HepG2 (cell line): ENCODE data around the gene ITGB2. TPM values are rescaled to one million over a fixed set of nuclear protein-coding genes. Genes with fewer than 3 reads are reported as not detected.

ENCODE experiments used
- ARHGAP35 ChIP-seq: sonication (generic); formaldehyde crosslinking; IDR thresholded peaks from 2 replicates; pipeline ENCODE4 v1.9.0; 2022; ENCODE audit warnings: mild to moderate bottlenecking, inconsistent platforms, moderate library complexity, missing genetic modification reagents, borderline replicate concordance
- ARNT2 ChIP-seq: sonication (generic); formaldehyde crosslinking; IDR thresholded peaks from 2 replicates; pipeline ENCODE4 v1.8.0; 2022; ENCODE audit warnings: mild to moderate bottlenecking, low read depth, missing genetic modification reagents, moderate library complexity
- BRF2 ChIP-seq: sonication (generic); formaldehyde crosslinking; IDR thresholded peaks from 2 replicates; pipeline ENCODE4 v1.8.1; 2022; ENCODE audit warnings: mild to moderate bottlenecking, missing genetic modification reagents
- CENPBD1 ChIP-seq: sonication (generic); formaldehyde crosslinking; IDR thresholded peaks from 2 replicates; pipeline ENCODE4 v1.8.0; 2022; ENCODE audit warnings: missing genetic modification reagents, low read depth, mild to moderate bottlenecking, borderline replicate concordance
- FOXO1 ChIP-seq: sonication (generic); formaldehyde crosslinking; IDR thresholded peaks from 2 replicates; pipeline ENCODE4 v1.4.0; 2020; ENCODE audit warnings: missing genetic modification reagents
- JUN ChIP-seq: sonication (generic); formaldehyde crosslinking; IDR thresholded peaks from 2 replicates; pipeline ENCODE4 v1.4.0; 2020; ENCODE audit warnings: mild to moderate bottlenecking, missing genetic modification reagents
- MAFK ChIP-seq, 2 experiments: IDR thresholded peaks in 1 of 2; conservative IDR thresholded peaks in 1 of 2; 2 replicates each; pipeline ENCODE4 v1.6.1; 2011; ENCODE audit warnings: improper control_type of control experiment in 2 of 2, low read length in 2 of 2
- MNT ChIP-seq: fragments of 450-650 bp; IDR thresholded peaks from 2 replicates; pipeline ENCODE4 v1.6.1; 2016
- MYC ChIP-seq: sonication (generic); formaldehyde crosslinking; IDR thresholded peaks from 2 replicates; pipeline ENCODE4 v1.9.0; 2021; ENCODE audit warnings: missing genetic modification reagents, borderline replicate concordance
- NR0B2 ChIP-seq: sonication (generic); formaldehyde crosslinking; IDR thresholded peaks from 2 replicates; pipeline ENCODE4 v1.4.0; 2020; ENCODE audit warnings: mild to moderate bottlenecking, missing genetic modification reagents
- SMARCC2 ChIP-seq: fragments of 450-650 bp; IDR thresholded peaks from 2 replicates; pipeline ENCODE4 v1.6.1; 2017; ENCODE audit warnings: antibody characterized with exemption, mild to moderate bottlenecking
- SP2 ChIP-seq: sonication (generic); formaldehyde crosslinking; IDR thresholded peaks from 2 replicates; pipeline ENCODE4 v1.5.1; 2020; ENCODE audit warnings: mild to moderate bottlenecking, missing genetic modification reagents
- SP5 ChIP-seq: IDR thresholded peaks from 2 replicates; pipeline ENCODE4 v1.6.1; 2016; ENCODE audit warnings: low read depth, borderline replicate concordance
- SRF ChIP-seq: IDR thresholded peaks from 2 replicates; pipeline ENCODE4 v1.6.1; 2011; ENCODE audit warnings: mild to moderate bottlenecking, low read depth, low read length, moderate library complexity
- ZBTB25 ChIP-seq: IDR thresholded peaks from 2 replicates; pipeline ENCODE4 v1.6.1; 2018; ENCODE audit warnings: missing genetic modification reagents
- ZBTB4 ChIP-seq: sonication (generic); formaldehyde crosslinking; IDR thresholded peaks from 2 replicates; pipeline ENCODE4 v1.4.0; 2020; ENCODE audit warnings: missing genetic modification reagents, mild to moderate bottlenecking, borderline replicate concordance
- ZNF121 ChIP-seq: sonication (generic); formaldehyde crosslinking; IDR thresholded peaks from 2 replicates; pipeline ENCODE4 v1.5.0; 2020; ENCODE audit warnings: mild to moderate bottlenecking, missing genetic modification reagents
- ZNF3 ChIP-seq: IDR thresholded peaks from 2 replicates; pipeline ENCODE4 v1.7.0; 2017; ENCODE audit warnings: inconsistent platforms
- ZNF362 ChIP-seq: sonication (generic); formaldehyde crosslinking; IDR thresholded peaks from 2 replicates; pipeline ENCODE4 v1.4.0; 2020; ENCODE audit warnings: missing genetic modification reagents, mild to moderate bottlenecking, borderline replicate concordance
- polyA plus RNA-seq, 8 experiments: library from polyadenylated mRNA; depleted of rRNA in 3 of 8; stranded (reverse) in 7 of 8; unstranded in 1 of 8; fragments of >200 nt; fragmentation: Illumina TruSeq in 4 of 8; extraction: Trizol in 4 of 8; gene quantifications; 2 replicates each; pipeline versions ENCODE4 v1.2.1 to v1.2.3, GENCODE V29; 2011 to 2016; ENCODE audit warnings: low read depth in 4 of 8, missing spikeins in 1 of 8, mixed read lengths in 1 of 8; ENCODE audit not compliant: insufficient read depth in 1 of 8
- total RNA-seq, 5 experiments: library from RNA; depleted of rRNA; stranded (reverse); fragments of >200 nt; fragmentation: Illumina TruSeq; extraction: Trizol; gene quantifications; 2 replicates each; pipeline ENCODE4 v1.2.3, GENCODE V29; 2016; ENCODE audit warnings: low read depth in 1 of 5

The ITGB2 gene
- total and polyA plus RNA-seq, 2 of the 13 experiments (the other 11 are each of a cell fraction or from before 2014, with no cell fraction given) = 4.2 to 18.0 TPM

GRCh38 chr21:44845418-44846223 lies 75.1 kb downstream of the ITGB2 start (continued):
- TF ChIP-seq CENPBD1 (CRISPR knock-in tag) (no peak), NR0B2 (no peak), ZBTB4 (no peak), ZNF3 (CRISPR knock-in tag) (no peak), ARNT2 (CRISPR knock-in tag) (no peak), ZBTB25 (CRISPR knock-in tag) (no peak), MYC (CRISPR knock-in tag) (peak; percentile 55; the same call in 1 of the 2 replicates), SP5 (CRISPR knock-in tag) (peak; percentile 74), BRF2 (CRISPR knock-in tag) (no peak), MAFK (conservative IDR thresholded peaks at IDR 0.05 in 1 of 2, IDR thresholded peaks at IDR 0.05 in 1 of 2; ENCODE audit: low read length in 2 of 2) (no peak), SMARCC2 (no peak), ZNF121 (CRISPR knock-in tag) (peak; percentile 77), JUN (CRISPR knock-in tag) (no peak), MNT (no peak), ARHGAP35 (CRISPR knock-in tag) (0 out of 2 replicates have a peak, but pooled peaks have one; percentile 60), SP2 (CRISPR knock-in tag) (no peak), SRF (no peak), FOXO1 (CRISPR knock-in tag) (no peak), ZNF362 (CRISPR knock-in tag) (no peak; the same call in 1 of the 2 replicates)
